Measurements from ENCODE around the gene HECTD2.

DNA sequence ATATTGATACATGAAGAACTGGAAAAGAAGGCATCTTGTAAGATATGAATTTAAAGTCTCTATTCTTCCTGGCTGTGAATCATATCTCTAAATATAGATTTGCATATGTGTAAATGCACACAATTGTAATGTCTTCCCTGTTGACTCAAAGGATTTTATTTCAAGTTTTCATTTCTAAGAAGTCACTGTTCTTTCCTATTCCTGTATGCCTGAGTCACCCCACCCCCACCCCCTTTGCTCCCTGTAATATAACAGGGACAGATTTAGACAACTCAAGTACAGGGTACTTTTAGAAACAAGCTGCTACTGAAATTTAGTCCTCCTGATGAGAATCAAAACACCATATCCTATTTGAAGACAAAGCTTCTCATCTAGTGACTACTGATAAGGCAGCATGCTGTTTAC lies 43.0 kb upstream of the HECTD2 start:
- TF ChIP-seq, protein P1, sequence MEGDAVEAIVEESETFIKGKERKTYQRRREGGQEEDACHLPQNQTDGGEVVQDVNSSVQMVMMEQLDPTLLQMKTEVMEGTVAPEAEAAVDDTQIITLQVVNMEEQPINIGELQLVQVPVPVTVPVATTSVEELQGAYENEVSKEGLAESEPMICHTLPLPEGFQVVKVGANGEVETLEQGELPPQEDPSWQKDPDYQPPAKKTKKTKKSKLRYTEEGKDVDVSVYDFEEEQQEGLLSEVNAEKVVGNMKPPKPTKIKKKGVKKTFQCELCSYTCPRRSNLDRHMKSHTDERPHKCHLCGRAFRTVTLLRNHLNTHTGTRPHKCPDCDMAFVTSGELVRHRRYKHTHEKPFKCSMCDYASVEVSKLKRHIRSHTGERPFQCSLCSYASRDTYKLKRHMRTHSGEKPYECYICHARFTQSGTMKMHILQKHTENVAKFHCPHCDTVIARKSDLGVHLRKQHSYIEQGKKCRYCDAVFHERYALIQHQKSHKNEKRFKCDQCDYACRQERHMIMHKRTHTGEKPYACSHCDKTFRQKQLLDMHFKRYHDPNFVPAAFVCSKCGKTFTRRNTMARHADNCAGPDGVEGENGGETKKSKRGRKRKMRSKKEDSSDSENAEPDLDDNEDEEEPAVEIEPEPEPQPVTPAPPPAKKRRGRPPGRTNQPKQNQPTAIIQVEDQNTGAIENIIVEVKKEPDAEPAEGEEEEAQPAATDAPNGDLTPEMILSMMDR (IDR thresholded peaks at IDR 0.05): no peak
- TF ChIP-seq POLR2A (IDR thresholded peaks at IDR 0.05) (no peak), POLR2AphosphoS5 (IDR thresholded peaks at IDR 0.05) (no peak), EP300 (IDR thresholded peaks at IDR 0.05) (no peak)
